Measurements from ENCODE around the gene PTGFRN.

PTGFRN gene

DNA sequence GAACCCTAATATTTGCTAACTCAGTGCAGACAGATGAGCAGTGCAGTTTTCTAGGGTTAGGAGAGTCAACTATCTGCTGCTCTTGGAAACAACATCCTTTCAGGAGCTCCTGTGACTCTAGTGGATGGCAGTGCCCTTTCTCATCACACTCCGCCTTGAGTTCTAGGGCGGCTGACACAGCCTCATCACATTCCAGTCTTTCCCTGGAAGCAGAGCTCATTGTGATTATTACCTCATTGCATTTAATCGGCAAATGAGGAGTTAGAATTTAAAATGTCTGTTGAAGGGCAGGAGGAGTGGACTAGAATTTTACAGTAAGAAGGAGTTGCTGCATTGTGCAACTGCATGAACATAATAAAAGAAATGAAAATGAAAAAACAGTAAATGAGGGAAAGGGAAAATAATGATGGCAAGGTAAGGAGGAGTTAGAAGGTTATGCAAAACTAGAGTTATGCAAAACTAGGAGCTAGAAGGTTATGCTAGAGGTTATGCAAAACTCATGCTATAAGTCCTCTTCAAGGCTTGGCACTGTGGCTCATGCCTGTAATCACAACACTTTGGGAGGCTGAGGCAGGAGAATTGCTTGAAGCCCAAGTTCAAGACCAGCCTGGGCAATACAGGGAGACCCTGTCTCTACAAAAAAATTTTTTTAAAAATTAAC is 6.9 kb upstream of the PTGFRN start:
- H3K36me3 Mint-ChIP-seq (ENCODE audit: low read depth): no peaks in the 10 kb centered on the region
- no peak for DNase-seq
- no peaks in the 10 kb centered on the region for H3K9me3 Mint-ChIP-seq
- no peak overlapping the region for H3K4me3 Mint-ChIP-seq
- no peaks in the 10 kb centered on the region for H3K4me1 Mint-ChIP-seq
- H3K27ac Mint-ChIP-seq: no peak overlapping the region
- H3K27me3 Mint-ChIP-seq: no peaks in the 10 kb centered on the region
- no peak for ATAC-seq

- Mint-ChIP-seq H3K4me3 (no peak overlapping the region), H3K27me3 (peaks cover 6% of the 10 kb centered on the region), H3K36me3 (ENCODE audit: low read depth) (no peaks in the 10 kb centered on the region), H3K9me3 (no peaks in the 10 kb centered on the region), H3K27ac (no peak overlapping the region), H3K4me1 (peaks cover 3% of the 10 kb centered on the region)
- DNase-seq: no peak
- no peak for ATAC-seq
These were observed 4.9 kb upstream of the PTGFRN start for GRCh38 chr1:116904791-116905320.

GRCh38 chr1:116906812-116907211 is 2.9 kb upstream of the PTGFRN start:
- peaks cover 3% of the 10 kb centered on the region for H3K4me1 Mint-ChIP-seq
- no peak for DNase-seq
- ATAC-seq: no peak
- H3K27ac Mint-ChIP-seq: no peak overlapping the region
- H3K4me3 Mint-ChIP-seq: no peak overlapping the region
- no peaks in the 10 kb centered on the region for H3K36me3 Mint-ChIP-seq (ENCODE audit: low read depth)
- H3K9me3 Mint-ChIP-seq: no peaks in the 10 kb centered on the region
- H3K27me3 Mint-ChIP-seq: peaks cover 6% of the 10 kb centered on the region

- H3K27ac Mint-ChIP-seq: no peak overlapping the region
- H3K4me1 Mint-ChIP-seq: peaks cover 3% of the 10 kb centered on the region
- no peak for ATAC-seq
- DNase-seq: no peak
- H3K36me3 Mint-ChIP-seq (ENCODE audit: low read depth): no peaks in the 10 kb centered on the region
- peaks cover 6% of the 10 kb centered on the region for H3K27me3 Mint-ChIP-seq
- H3K4me3 Mint-ChIP-seq: no peak overlapping the region
- H3K9me3 Mint-ChIP-seq: no peaks in the 10 kb centered on the region
These were observed 2.4 kb upstream of the PTGFRN start for GRCh38 chr1:116907351-116907750.

DNA sequence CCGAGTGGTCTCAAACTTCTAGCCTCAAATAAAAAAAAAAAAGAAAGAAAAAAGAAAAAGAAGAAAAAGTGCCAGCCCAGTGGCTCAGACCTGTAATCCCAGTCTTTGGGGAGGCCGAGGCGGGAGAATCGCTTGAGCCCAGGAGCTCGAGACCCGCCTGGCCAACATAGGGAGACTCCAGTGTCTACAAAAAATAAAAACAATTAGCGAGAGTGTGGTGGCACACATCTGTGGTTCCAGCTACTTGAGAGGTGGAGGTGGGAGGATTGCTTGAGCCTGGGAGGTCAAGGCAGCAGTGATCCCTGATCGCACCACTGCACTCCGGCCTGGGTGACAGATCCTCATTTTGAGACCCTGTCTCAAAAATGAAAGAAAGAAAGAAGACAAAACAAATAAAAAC is 1.4 kb upstream of the PTGFRN start:
- Mint-ChIP-seq H3K27ac (no peak overlapping the region), H3K36me3 (ENCODE audit: low read depth) (no peaks in the 10 kb centered on the region), H3K9me3 (no peaks in the 10 kb centered on the region), H3K4me3 (no peak overlapping the region), H3K4me1 (peaks cover 3% of the 10 kb centered on the region), H3K27me3 (peaks cover 6% of the 10 kb centered on the region)
- no peak for DNase-seq
- no peak for ATAC-seq

- H3K4me1 Mint-ChIP-seq: peaks cover 3% of the 10 kb centered on the region
- peak overlapping the region; percentile 55 for H3K27ac Mint-ChIP-seq
- no peaks in the 10 kb centered on the region for H3K36me3 Mint-ChIP-seq (ENCODE audit: low read depth)
- H3K4me3 Mint-ChIP-seq: peak overlapping the region; percentile 73
- ATAC-seq (no peak), DNase-seq (no peak)
- H3K27me3 Mint-ChIP-seq: peaks cover 6% of the 10 kb centered on the region
- H3K9me3 Mint-ChIP-seq: no peaks in the 10 kb centered on the region
These were observed 750 bp upstream of the PTGFRN start for GRCh38 chr1:116908820-116909511.

GRCh38 chr1:116910379-116911187 is 867 bp downstream of the PTGFRN start:
- DNase-seq (peak; percentile 57), ATAC-seq (no peak)
- Mint-ChIP-seq H3K27me3 (peaks cover 6% of the 10 kb centered on the region), H3K4me3 (no peak overlapping the region), H3K27ac (no peak overlapping the region), H3K4me1 (peaks cover 9% of the 10 kb centered on the region), H3K9me3 (no peaks in the 10 kb centered on the region), H3K36me3 (ENCODE audit: low read depth) (no peaks in the 10 kb centered on the region)

GRCh38 chr1:116911188-116911553 is 1.5 kb downstream of the PTGFRN start:
- ATAC-seq (peak; percentile 29), DNase-seq (no peak)
- Mint-ChIP-seq H3K36me3 (ENCODE audit: low read depth) (no peaks in the 10 kb centered on the region), H3K27me3 (peaks cover 6% of the 10 kb centered on the region), H3K4me3 (no peak overlapping the region), H3K27ac (no peak overlapping the region), H3K4me1 (peaks cover 12% of the 10 kb centered on the region), H3K9me3 (no peaks in the 10 kb centered on the region)

GRCh38 chr1:116911779-116912469 is 2.2 kb downstream of the PTGFRN start:
- no peak for ATAC-seq
- Mint-ChIP-seq H3K4me1 (peaks cover 13% of the 10 kb centered on the region), H3K27me3 (peaks cover 6% of the 10 kb centered on the region), H3K36me3 (ENCODE audit: low read depth) (no peaks in the 10 kb centered on the region), H3K27ac (no peak overlapping the region), H3K9me3 (no peaks in the 10 kb centered on the region), H3K4me3 (no peak overlapping the region)
- no peak for DNase-seq

GRCh38 chr1:116912846-116913245 is 3.1 kb downstream of the PTGFRN start:
- Mint-ChIP-seq H3K27me3 (peaks cover 6% of the 10 kb centered on the region), H3K4me1 (peaks cover 13% of the 10 kb centered on the region), H3K4me3 (no peak overlapping the region), H3K36me3 (ENCODE audit: low read depth) (no peaks in the 10 kb centered on the region), H3K9me3 (no peaks in the 10 kb centered on the region), H3K27ac (no peak overlapping the region)
- no peak for DNase-seq
- no peak for ATAC-seq

DNA sequence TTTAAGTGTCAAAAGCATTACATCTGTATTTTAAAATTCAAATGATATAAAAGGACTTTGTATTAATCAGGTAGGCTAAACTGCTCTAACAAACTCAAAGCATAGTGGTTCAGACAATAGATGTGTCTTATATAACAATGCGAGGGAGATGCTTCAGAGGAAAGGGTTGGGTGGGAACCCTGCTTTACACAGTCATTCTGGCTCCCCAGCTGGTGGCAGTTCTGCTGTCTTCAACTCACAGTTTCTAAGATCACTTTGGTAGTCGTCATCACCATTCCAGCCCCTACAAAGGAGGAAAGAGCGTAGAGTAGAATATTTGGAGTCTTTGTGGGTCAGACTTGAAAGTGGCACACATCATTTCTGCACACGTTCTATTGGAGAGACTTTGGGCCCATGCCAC is 4.2 kb downstream of the PTGFRN start:
- ATAC-seq (no peak), DNase-seq (no peak)
- H3K4me3 Mint-ChIP-seq: no peak overlapping the region
- H3K27me3 Mint-ChIP-seq: peaks cover 6% of the 10 kb centered on the region
- peaks cover 13% of the 10 kb centered on the region for H3K4me1 Mint-ChIP-seq
- H3K27ac Mint-ChIP-seq: no peak overlapping the region
- H3K36me3 Mint-ChIP-seq (ENCODE audit: low read depth): no peaks in the 10 kb centered on the region
- no peaks in the 10 kb centered on the region for H3K9me3 Mint-ChIP-seq

DNA sequence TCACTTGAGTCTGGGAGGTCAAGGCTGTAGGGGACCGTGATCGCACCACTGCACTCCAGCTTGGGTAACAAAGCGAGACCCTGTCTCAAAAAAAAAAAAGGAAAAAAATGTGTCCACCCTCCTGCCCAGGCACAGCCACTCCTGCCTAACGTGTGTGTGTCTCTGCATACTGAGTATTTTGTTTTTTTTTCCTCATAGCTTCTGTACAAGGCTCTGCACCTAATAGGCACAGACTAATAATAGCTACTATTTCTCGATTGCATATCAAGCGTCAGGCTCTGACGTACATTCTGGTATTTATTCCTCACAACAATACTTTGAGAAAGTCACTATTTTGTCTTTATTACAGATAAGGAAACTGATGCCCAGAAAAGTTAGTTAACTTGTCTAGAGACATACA is 5.0 kb downstream of the PTGFRN start:
- ATAC-seq (no peak), DNase-seq (no peak)
- Mint-ChIP-seq H3K9me3 (no peaks in the 10 kb centered on the region), H3K4me3 (no peak overlapping the region), H3K36me3 (ENCODE audit: low read depth) (no peaks in the 10 kb centered on the region), H3K27me3 (no peaks in the 10 kb centered on the region), H3K27ac (no peak overlapping the region), H3K4me1 (peaks cover 10% of the 10 kb centered on the region)

- DNase-seq: no peak
- Mint-ChIP-seq H3K27ac (no peak overlapping the region), H3K9me3 (no peaks in the 10 kb centered on the region)
These were observed 5.5 kb downstream of the PTGFRN start for GRCh38 chr1:116915086-116915661.

GRCh38 chr1:116916002-116916401 is 6.3 kb downstream of the PTGFRN start:
- Mint-ChIP-seq H3K9me3 (no peaks in the 10 kb centered on the region), H3K36me3 (ENCODE audit: low read depth) (no peaks in the 10 kb centered on the region), H3K27me3 (no peaks in the 10 kb centered on the region), H3K4me1 (peaks cover 19% of the 10 kb centered on the region), H3K4me3 (no peak overlapping the region), H3K27ac (no peak overlapping the region)
- ATAC-seq: no peak
- no peak for DNase-seq

More at GRCh38 chr1:116915086-116915661, 5.5 kb downstream of the PTGFRN start:
- peaks cover 14% of the 10 kb centered on the region for H3K4me1 Mint-ChIP-seq
- no peaks in the 10 kb centered on the region for H3K36me3 Mint-ChIP-seq (ENCODE audit: low read depth)
- ATAC-seq: no peak
- no peaks in the 10 kb centered on the region for H3K27me3 Mint-ChIP-seq
- H3K4me3 Mint-ChIP-seq: no peak overlapping the region

Measured in activated naive CD8-positive, alpha-beta T cell treated with anti-CD3 and anti-CD28 coated beads, Interleukin-2, amount 50 U/mL, for 24 hours (primary cell).